ENCODE measurements around the gene HES2. TPM values are rescaled to one million over a fixed set of nuclear protein-coding genes. Genes with fewer than 3 reads are reported as not detected.

HES2 gene
- total and polyA plus RNA-seq, 4 donors = 0.19 to 0.72 (median 0.38) TPM; not detected in 1

- H3K4me3 ChIP-seq (ENCODE audit: low read depth, low read length) = no peak overlapping the region
- 6% methylated on average over 69 of the region's 69 CpGs for WGBS (ENCODE audit: insufficient coverage)
Measured at GRCh38 chr1:6418668-6419396, 887 bp downstream of the HES2 start.

GRCh38 chr1:6417961-6418667 lies 1.6 kb downstream of the HES2 start:
- WGBS (ENCODE audit: insufficient coverage) = 79% methylated on average over 5 of the region's 8 CpGs
- H3K4me3 ChIP-seq (ENCODE audit: low read depth, low read length) = no peak overlapping the region
- no peak overlapping the region for H3K27ac ChIP-seq (ENCODE audit: low read depth, low read length)
- no peak for DNase-seq (ENCODE audit: low read depth in 4 of 6, low spot score in 6 of 6)
- peaks cover 82% of the 10 kb centered on the region for H3K27me3 ChIP-seq (ENCODE audit: control insufficient read depth, insufficient read depth, low read length)
- H3K36me3 ChIP-seq (ENCODE audit: control insufficient read depth, insufficient read depth, low read length) = no peaks in the 10 kb centered on the region
- no peaks in the 10 kb centered on the region for H3K9me3 ChIP-seq (ENCODE audit: control insufficient read depth, insufficient read depth, low read length)
- peaks cover 30% of the 10 kb centered on the region for H3K4me1 ChIP-seq (ENCODE audit: control insufficient read depth, insufficient read depth, low read length)

More at GRCh38 chr1:6418668-6419396, 887 bp downstream of the HES2 start:
- no peak for DNase-seq (ENCODE audit: low read depth in 4 of 6, low spot score in 6 of 6)
- Histone ChIP-seq H3K27me3 (ENCODE audit: control insufficient read depth, insufficient read depth, low read length) (peaks cover 89% of the 10 kb centered on the region), H3K36me3 (ENCODE audit: control insufficient read depth, insufficient read depth, low read length) (no peaks in the 10 kb centered on the region), H3K9me3 (ENCODE audit: control insufficient read depth, insufficient read depth, low read length) (no peaks in the 10 kb centered on the region), H3K4me1 (ENCODE audit: control insufficient read depth, insufficient read depth, low read length) (peaks cover 38% of the 10 kb centered on the region), H3K27ac (ENCODE audit: low read depth, low read length) (no peak overlapping the region)

- 90% methylated on average over 5 of the region's 5 CpGs for WGBS (ENCODE audit: insufficient coverage)
- Histone ChIP-seq H3K27me3 (ENCODE audit: control insufficient read depth, insufficient read depth, low read length) (peaks cover 75% of the 10 kb centered on the region), H3K9me3 (ENCODE audit: control insufficient read depth, insufficient read depth, low read length) (no peaks in the 10 kb centered on the region), H3K4me1 (ENCODE audit: control insufficient read depth, insufficient read depth, low read length) (peaks cover 25% of the 10 kb centered on the region), H3K36me3 (ENCODE audit: control insufficient read depth, insufficient read depth, low read length) (no peaks in the 10 kb centered on the region), H3K4me3 (ENCODE audit: low read depth, low read length) (no peak overlapping the region), H3K27ac (ENCODE audit: low read depth, low read length) (no peak overlapping the region)
- no peak for DNase-seq (ENCODE audit: low read depth in 4 of 6, low spot score in 6 of 6)
Measured at GRCh38 chr1:6416906-6417305, 2.8 kb downstream of the HES2 start.

- H3K27ac ChIP-seq (ENCODE audit: low read depth, low read length) = no peak overlapping the region
- no peak for DNase-seq (ENCODE audit: low read depth in 4 of 6, low spot score in 6 of 6)
- H3K36me3 ChIP-seq (ENCODE audit: control insufficient read depth, insufficient read depth, low read length) = no peaks in the 10 kb centered on the region
- no peaks in the 10 kb centered on the region for H3K9me3 ChIP-seq (ENCODE audit: control insufficient read depth, insufficient read depth, low read length)
- peaks cover 69% of the 10 kb centered on the region for H3K27me3 ChIP-seq (ENCODE audit: control insufficient read depth, insufficient read depth, low read length)
- 81% methylated on average over 7 of the region's 8 CpGs for WGBS (ENCODE audit: insufficient coverage)
- peaks cover 25% of the 10 kb centered on the region for H3K4me1 ChIP-seq (ENCODE audit: control insufficient read depth, insufficient read depth, low read length)
- no peak overlapping the region for H3K4me3 ChIP-seq (ENCODE audit: low read depth, low read length)
Measured at GRCh38 chr1:6416295-6416656, 3.4 kb downstream of the HES2 start.

GRCh38 chr1:6414881-6415626 lies 4.7 kb downstream of the HES2 start:
- WGBS (ENCODE audit: insufficient coverage) = 72% methylated on average over 11 of the region's 17 CpGs
- Histone ChIP-seq H3K4me3 (ENCODE audit: low read depth, low read length) (no peak overlapping the region), H3K36me3 (ENCODE audit: control insufficient read depth, insufficient read depth, low read length) (no peaks in the 10 kb centered on the region), H3K27ac (ENCODE audit: low read depth, low read length) (no peak overlapping the region), H3K9me3 (ENCODE audit: control insufficient read depth, insufficient read depth, low read length) (no peaks in the 10 kb centered on the region), H3K27me3 (ENCODE audit: control insufficient read depth, insufficient read depth, low read length) (peaks cover 57% of the 10 kb centered on the region), H3K4me1 (ENCODE audit: control insufficient read depth, insufficient read depth, low read length) (peaks cover 16% of the 10 kb centered on the region)
- DNase-seq (ENCODE audit: low read depth in 4 of 6, low spot score in 6 of 6) = no peak

- no peaks in the 10 kb centered on the region for H3K9me3 ChIP-seq (ENCODE audit: control insufficient read depth, insufficient read depth, low read length)
- H3K4me1 ChIP-seq (ENCODE audit: control insufficient read depth, insufficient read depth, low read length) = peaks cover 10% of the 10 kb centered on the region
- H3K4me3 ChIP-seq (ENCODE audit: low read depth, low read length) = no peak overlapping the region
- peaks cover 52% of the 10 kb centered on the region for H3K27me3 ChIP-seq (ENCODE audit: control insufficient read depth, insufficient read depth, low read length)
- DNase-seq (ENCODE audit: low read depth in 4 of 6, low spot score in 6 of 6) = peak in 1 of 6 donors; percentile 70
- no peaks in the 10 kb centered on the region for H3K36me3 ChIP-seq (ENCODE audit: control insufficient read depth, insufficient read depth, low read length)
- WGBS (ENCODE audit: insufficient coverage) = 8% methylated on average over 13 of the region's 15 CpGs
- no peak overlapping the region for H3K27ac ChIP-seq (ENCODE audit: low read depth, low read length)
Measured at GRCh38 chr1:6414443-6414844, 5.3 kb downstream of the HES2 start.

- peaks cover 8% of the 10 kb centered on the region for H3K4me1 ChIP-seq (ENCODE audit: control insufficient read depth, insufficient read depth, low read length)
- DNase-seq (ENCODE audit: low read depth in 4 of 6, low spot score in 6 of 6) = no peak
- H3K9me3 ChIP-seq (ENCODE audit: control insufficient read depth, insufficient read depth, low read length) = no peaks in the 10 kb centered on the region
- no peak overlapping the region for H3K27ac ChIP-seq (ENCODE audit: low read depth, low read length)
- no peak overlapping the region for H3K4me3 ChIP-seq (ENCODE audit: low read depth, low read length)
- peaks cover 38% of the 10 kb centered on the region for H3K27me3 ChIP-seq (ENCODE audit: control insufficient read depth, insufficient read depth, low read length)
- WGBS (ENCODE audit: insufficient coverage) = 76% methylated on average over 6 of the region's 6 CpGs
- H3K36me3 ChIP-seq (ENCODE audit: control insufficient read depth, insufficient read depth, low read length) = no peaks in the 10 kb centered on the region
Measured at GRCh38 chr1:6412896-6413295, 6.8 kb downstream of the HES2 start.

- WGBS (ENCODE audit: insufficient coverage) = 89% methylated on average over 7 of the region's 13 CpGs
- H3K9me3 ChIP-seq (ENCODE audit: control insufficient read depth, insufficient read depth, low read length) = no peaks in the 10 kb centered on the region
- DNase-seq (ENCODE audit: low read depth in 4 of 6, low spot score in 6 of 6) = no peak
- peaks cover 8% of the 10 kb centered on the region for H3K4me1 ChIP-seq (ENCODE audit: control insufficient read depth, insufficient read depth, low read length)
- peaks cover 14% of the 10 kb centered on the region for H3K27me3 ChIP-seq (ENCODE audit: control insufficient read depth, insufficient read depth, low read length)
- H3K36me3 ChIP-seq (ENCODE audit: control insufficient read depth, insufficient read depth, low read length) = no peaks in the 10 kb centered on the region
- H3K27ac ChIP-seq (ENCODE audit: low read depth, low read length) = no peak overlapping the region
- H3K4me3 ChIP-seq (ENCODE audit: low read depth, low read length) = no peak overlapping the region
Measured at GRCh38 chr1:6410248-6410893, 9.3 kb downstream of the HES2 start.

- Histone ChIP-seq H3K27me3 (ENCODE audit: control insufficient read depth, insufficient read depth, low read length) (peaks cover 12% of the 10 kb centered on the region), H3K27ac (ENCODE audit: low read depth, low read length) (no peak overlapping the region), H3K9me3 (ENCODE audit: control insufficient read depth, insufficient read depth, low read length) (no peaks in the 10 kb centered on the region), H3K4me3 (ENCODE audit: low read depth, low read length) (no peak overlapping the region), H3K4me1 (ENCODE audit: control insufficient read depth, insufficient read depth, low read length) (peaks cover 6% of the 10 kb centered on the region), H3K36me3 (ENCODE audit: control insufficient read depth, insufficient read depth, low read length) (no peaks in the 10 kb centered on the region)
- WGBS (ENCODE audit: insufficient coverage) = no CpG with 5 or more reads among the region's 6 CpGs
- no peak for DNase-seq (ENCODE audit: low read depth in 4 of 6, low spot score in 6 of 6)
Measured at GRCh38 chr1:6409733-6410132, 10.0 kb downstream of the HES2 start.

Data from spinal cord (tissue), 10 donors.